K562 (cell line): ENCODE measurements around the gene ZKSCAN4. TPM values are rescaled to one million over a fixed set of nuclear protein-coding genes. Genes with fewer than 3 reads are reported as not detected.

Experiments
- BDP1 ChIP-seq: IDR thresholded peaks from 3 replicates; pipeline ENCODE4 v1.6.1; 2011; ENCODE audit not compliant: insufficient read length, insufficient read depth
- CBX3 ChIP-seq, 2 experiments: IDR thresholded peaks; 1 replicate in 1 of 2; 2 replicates in 1 of 2; pipeline ENCODE4 v1.6.1; 2012; ENCODE audit warnings: inconsistent platforms in 2 of 2, low read length in 2 of 2, borderline replicate concordance in 1 of 2, control low read depth in 1 of 2
- DDX20 ChIP-seq: fragments of 450-650 bp; IDR thresholded peaks from 2 replicates; pipeline ENCODE4 v1.6.1; 2016; ENCODE audit warnings: missing genetic modification characterization, low read depth, mild to moderate bottlenecking, missing compliant biosample characterization, moderate library complexity
- ELF1 ChIP-seq: fragments of 200-800 bp; sonication (Bioruptor generic); IDR thresholded peaks from 2 replicates; pipeline ENCODE4 v1.6.1; 2016; ENCODE audit warnings: missing genetic modification characterization, missing compliant biosample characterization
- KHSRP ChIP-seq: fragments of 450-650 bp; IDR thresholded peaks from 2 replicates; pipeline ENCODE4 v1.6.1; 2017
- MAFF ChIP-seq: IDR thresholded peaks from 2 replicates; pipeline ENCODE4 v1.6.1; 2012; ENCODE audit warnings: low read length, improper control_type of control experiment
- MEF2A ChIP-seq: IDR thresholded peaks from 2 replicates; pipeline ENCODE4 v1.6.1; 2011; ENCODE audit warnings: low read depth, mild to moderate bottlenecking, low read length, moderate library complexity; ENCODE audit not compliant: control insufficient read depth
- MTA1 ChIP-seq: fragments of 450-650 bp; IDR thresholded peaks from 2 replicates; pipeline ENCODE4 v1.6.1; 2017; ENCODE audit warnings: borderline replicate concordance
- NR2F6 ChIP-seq: fragments of 450-650 bp; formaldehyde crosslinking; IDR thresholded peaks from 2 replicates; pipeline ENCODE4 v1.4.0; 2020; ENCODE audit warnings: mild to moderate bottlenecking
- OTX1 ChIP-seq: fragments of 450-650 bp; formaldehyde crosslinking; IDR thresholded peaks from 2 replicates; pipeline ENCODE4 v1.4.0; 2022; ENCODE audit warnings: mild to moderate bottlenecking
- PHF20 ChIP-seq: fragments of 450-650 bp; IDR thresholded peaks from 2 replicates; pipeline ENCODE4 v1.6.1; 2018; ENCODE audit not compliant: partially characterized antibody
- PURB ChIP-seq: sonication (generic); formaldehyde crosslinking; IDR thresholded peaks from 2 replicates; pipeline ENCODE4 v1.9.0; 2021; ENCODE audit warnings: low read depth, mild to moderate bottlenecking, missing genetic modification reagents
- PYGO2 ChIP-seq: fragments of 450-650 bp; IDR thresholded peaks from 2 replicates; pipeline ENCODE4 v1.6.1; 2016; ENCODE audit warnings: mild to moderate bottlenecking, missing genetic modification characterization, moderate library complexity, missing compliant biosample characterization
- RUNX1 ChIP-seq: sonication (generic); IDR thresholded peaks from 2 replicates; pipeline ENCODE4 v1.6.1; 2016; ENCODE audit warnings: antibody characterized with exemption, low read depth
- SIN3B ChIP-seq: fragments of 450-650 bp; IDR thresholded peaks from 2 replicates; pipeline ENCODE4 v1.6.1; 2017; ENCODE audit warnings: low read depth, mild to moderate bottlenecking, moderate library complexity
- SLC30A9 ChIP-seq: fragments of 250-450 bp; sonication (Bioruptor Pico); IDR thresholded peaks from 2 replicates; pipeline ENCODE4 v1.8.0; 2022; ENCODE audit warnings: mild to moderate bottlenecking, moderate library complexity
- TCF15 ChIP-seq: fragments of 250-450 bp; sonication (Bioruptor Pico); IDR thresholded peaks from 2 replicates; pipeline ENCODE4 v1.8.0; 2022; ENCODE audit warnings: moderate library complexity, mild to moderate bottlenecking, inconsistent platforms
- USF1 ChIP-seq: sonication (generic); formaldehyde crosslinking; IDR thresholded peaks from 2 replicates; pipeline ENCODE4 v1.9.0; 2022; ENCODE audit warnings: mild to moderate bottlenecking, missing genetic modification reagents
- ZBTB5 ChIP-seq: fragments of 450-650 bp; IDR thresholded peaks from 2 replicates; pipeline ENCODE4 v1.6.1; 2017; ENCODE audit warnings: antibody characterized with exemption
- ZNF609 ChIP-seq: sonication (generic); formaldehyde crosslinking; IDR thresholded peaks from 2 replicates; pipeline ENCODE4 v1.8.1; 2023; ENCODE audit warnings: missing genetic modification reagents, mild to moderate bottlenecking, borderline replicate concordance
- ZNF778 ChIP-seq: fragments of 450-650 bp; formaldehyde crosslinking; IDR thresholded peaks from 2 replicates; pipeline ENCODE4 v1.4.0; 2020; ENCODE audit warnings: mild to moderate bottlenecking, moderate library complexity
- polyA plus RNA-seq, 8 experiments: library from polyadenylated mRNA; depleted of rRNA in 4 of 8; stranded (reverse) in 5 of 8; unstranded in 3 of 8; fragments of >200 nt; fragmentation: Nextera tagmentation in 2 of 8; fragmentation: Illumina TruSeq in 1 of 8; extraction: Ambion mirVana in 2 of 8; extraction: Trizol in 1 of 8; gene quantifications; 2 replicates each; pipeline versions ENCODE4 v1.2.1 to v1.2.3, GENCODE V29; 2011 to 2014; ENCODE audit warnings: inconsistent platforms in 1 of 8, missing spikeins in 1 of 8
- total RNA-seq, 7 experiments: library from RNA; depleted of rRNA in 6 of 7; stranded (reverse); fragments of >200 nt in 6 of 7; fragmentation: Illumina TruSeq in 2 of 7; extraction: Trizol in 2 of 7; gene quantifications; 2 replicates each; pipeline versions ENCODE4 v1.2.1 to v1.2.3, GENCODE V29; 2011 to 2021; ENCODE audit warnings: low replicate concordance in 1 of 7

The ZKSCAN4 gene
- total and polyA plus RNA-seq, 9 of the 15 experiments (the other 6 are each of a cell fraction or from before 2014, with no cell fraction given) = 1.2 to 5.3 (median 4.7) TPM

GRCh38 chr6:28252009-28252975 lies at the start of gene ZKSCAN4 (continued):
- TF ChIP-seq KHSRP (no peak), BDP1 (no peak), MAFF (no peak), ZBTB5 (no peak), PHF20 (peak; percentile 99), SIN3B (peak; percentile 90), ELF1 (tag) (peak; percentile 94), RUNX1 (no peak), ZNF778 (no peak), OTX1 (CRISPR knock-in tag) (peak; percentile 86), CBX3 (IDR thresholded peaks at IDR 0.05; ENCODE audit: borderline replicate concordance in 1 of 2, low read length in 2 of 2) (peak in 1 of 2 experiments; percentile 89; a peak in 2 of 3 replicates), MTA1 (0 out of 2 replicates have a peak, but pooled peaks have one; percentile 55), SLC30A9 (CRISPR knock-in tag) (no peak), PYGO2 (peak; percentile 36; the same call in 1 of the 2 replicates), PURB (CRISPR knock-in tag) (no peak), USF1 (CRISPR knock-in tag) (no peak), TCF15 (CRISPR knock-in tag) (no peak), DDX20 (tag) (no peak), MEF2A (peak; percentile 22; the same call in 1 of the 2 replicates), NR2F6 (peak; percentile 80; the same call in 1 of the 2 replicates), ZNF609 (CRISPR knock-in tag) (no peak)
